ENCODE data around the gene ZNF124.
"Not testable (repeated sequence)": the region's sequence is repeated elsewhere in the genome, so short reads cannot be mapped to it uniquely, and the experiment has no call there.

Gene ZNF124

GRCh38 chr1:247177755-247178154 is 5.9 kb upstream of the ZNF124 start:
- H3K27me3 Mint-ChIP-seq (ENCODE audit: low read depth) = no peaks in the 10 kb centered on the region
- H3K27ac Mint-ChIP-seq = no peak overlapping the region
- no peak overlapping the region for H3K4me3 Mint-ChIP-seq
- peaks cover 3% of the 10 kb centered on the region for H3K9me3 Mint-ChIP-seq
- H3K36me3 Mint-ChIP-seq (ENCODE audit: low read depth) = no peaks in the 10 kb centered on the region
- no peaks in the 10 kb centered on the region for H3K4me1 Mint-ChIP-seq
- no peak for TF ChIP-seq CTCF (IDR thresholded peaks at IDR 0.05; ENCODE audit: unreplicated experiment in 3 of 3)

- peaks cover 2% of the 10 kb centered on the region for H3K36me3 Mint-ChIP-seq (ENCODE audit: low read depth)
- no peak overlapping the region for H3K4me3 Mint-ChIP-seq
- no peaks in the 10 kb centered on the region for H3K27me3 Mint-ChIP-seq (ENCODE audit: low read depth)
- H3K4me1 Mint-ChIP-seq = no peaks in the 10 kb centered on the region
- H3K9me3 Mint-ChIP-seq = peaks cover 4% of the 10 kb centered on the region
- no peak overlapping the region for H3K27ac Mint-ChIP-seq
- no peak for TF ChIP-seq CTCF (IDR thresholded peaks at IDR 0.05; ENCODE audit: unreplicated experiment in 3 of 3)
Observed at GRCh38 chr1:247175458-247175857, 3.6 kb upstream of the ZNF124 start.

- Mint-ChIP-seq H3K4me3 (peak overlapping the region; percentile 51 to 63 (median 60)), H3K36me3 (ENCODE audit: low read depth) (peaks cover 17% of the 10 kb centered on the region), H3K9me3 (peaks cover 6% of the 10 kb centered on the region), H3K27me3 (ENCODE audit: low read depth) (no peaks in the 10 kb centered on the region), H3K27ac (no peak overlapping the region), H3K4me1 (no peaks in the 10 kb centered on the region)
- no peak for TF ChIP-seq CTCF (IDR thresholded peaks at IDR 0.05; ENCODE audit: unreplicated experiment in 3 of 3)
Observed at GRCh38 chr1:247173431-247173830, 1.6 kb upstream of the ZNF124 start.

GRCh38 chr1:247172996-247173395 is 1.2 kb upstream of the ZNF124 start:
- no peaks in the 10 kb centered on the region for H3K27me3 Mint-ChIP-seq (ENCODE audit: low read depth)
- H3K4me1 Mint-ChIP-seq = no peaks in the 10 kb centered on the region
- TF ChIP-seq CTCF (IDR thresholded peaks at IDR 0.05; ENCODE audit: unreplicated experiment in 3 of 3) = no peak
- H3K9me3 Mint-ChIP-seq = peaks cover 6% of the 10 kb centered on the region
- peak overlapping the region; percentile 51 to 63 (median 60) for H3K4me3 Mint-ChIP-seq
- H3K27ac Mint-ChIP-seq = no peak overlapping the region
- H3K36me3 Mint-ChIP-seq (ENCODE audit: low read depth) = peaks cover 19% of the 10 kb centered on the region

GRCh38 chr1:247171443-247171842 is 377 bp downstream of the ZNF124 start:
- not testable (repeated sequence) for H3K27ac Mint-ChIP-seq; H3K4me1 Mint-ChIP-seq; H3K27me3 Mint-ChIP-seq (ENCODE audit: low read depth); H3K4me3 Mint-ChIP-seq
- H3K36me3 Mint-ChIP-seq (ENCODE audit: low read depth) = peaks cover 35% of the 10 kb centered on the region
- H3K9me3 Mint-ChIP-seq = peaks cover 21% of the 10 kb centered on the region

GRCh38 chr1:247165674-247166073 is 6.1 kb downstream of the ZNF124 start:
- H3K36me3 Mint-ChIP-seq (ENCODE audit: low read depth) = peaks cover 91% of the 10 kb centered on the region
- H3K4me1 Mint-ChIP-seq = no peaks in the 10 kb centered on the region
- H3K27me3 Mint-ChIP-seq (ENCODE audit: low read depth) = no peaks in the 10 kb centered on the region
- H3K27ac Mint-ChIP-seq = no peak overlapping the region
- H3K4me3 Mint-ChIP-seq = no peak overlapping the region
- peaks cover 71% of the 10 kb centered on the region for H3K9me3 Mint-ChIP-seq
- no peak for TF ChIP-seq CTCF (IDR thresholded peaks at IDR 0.05; ENCODE audit: unreplicated experiment in 3 of 3)

Measured in nephron (organoid).